ENCODE data around the gene ADARB1. TPM values are rescaled to one million over a fixed set of nuclear protein-coding genes. Genes with fewer than 3 reads are reported as not detected.

The ADARB1 gene
- total and polyA plus RNA-seq, 9 of the 15 experiments (the other 6 are each of a cell fraction or from before 2014, with no cell fraction given), result 6.7 to 16.0 (median 8.3) TPM

GRCh38 chr21:45086337-45086958 is 12.1 kb downstream of the ADARB1 start:
- no TSS peak for BruUV-seq (replicated peaks)
- ATAC-seq (no peak), DNase-seq (ENCODE audit: extremely low read depth in 1 of 4, low spot score in 3 of 4) (no peak), FAIRE-seq (no peak)
- ChIA-PET CTCF (ENCODE audit: low intra/inter-chr PET ratio) (no interaction called here), POLR2A (interaction anchor here (1.0 kb wide), 1 partner anchor 12 kb away, joined by 3 read pairs; no protein-coding TSS in a partner anchor)
- intact Hi-C loops (cut with micrococcal nuclease), result no loop called here
- 0 out of 3 replicates have a peak, but pooled peaks cover under 1% of the 10 kb centered on the region for H3K79me2 ChIP-seq (ENCODE audit: control insufficient read depth, insufficient read depth, low read length)
- no peaks in the 10 kb centered on the region for H3K36me3 ChIP-seq (ENCODE audit: control insufficient read depth, insufficient read depth, low read length)
- H3K9me1 ChIP-seq (ENCODE audit: control insufficient read depth, insufficient read depth, low read length), result peaks cover under 1% of the 10 kb centered on the region
- no peak overlapping the region for H3K4me3 ChIP-seq
- H4K20me1 ChIP-seq (replicated peaks; ENCODE audit: control insufficient read depth, insufficient read depth, low read length), result peaks cover 19% of the 10 kb centered on the region; the same call in 1 of the 2 replicates
- WGBS (ENCODE audit: insufficient coverage, low coverage, missing lambda C conversion rate), result 57% methylated on average over 15 of the region's 15 CpGs
- H3K27ac ChIP-seq (ENCODE audit: extremely low read depth, low read depth, low read length), result no peak overlapping the region
- H3K9ac ChIP-seq (ENCODE audit: insufficient read depth in 1 of 2, low read depth in 2 of 2, low read length in 2 of 2), result no peak overlapping the region
- H2AFZ ChIP-seq (ENCODE audit: low read depth, low read length), result no peak overlapping the region
- in situ Hi-C loops (cut with MboI), result no loop called here
- H3K4me2 ChIP-seq (ENCODE audit: insufficient read depth, low read length), result no peak overlapping the region
- H3K9me3 ChIP-seq (replicated peaks; ENCODE audit: control insufficient read depth, insufficient read depth, low read depth, low read length), result no peaks in the 10 kb centered on the region
- peaks cover 0 to 8% of the 10 kb centered on the region in 2 experiments; a peak in 3 of 5 replicates for H3K4me1 ChIP-seq (replicated peaks in 1 of 2; ENCODE audit: control insufficient read depth in 2 of 2, insufficient read depth in 2 of 2, low read length in 2 of 2)
- peaks cover 0 to 5% of the 10 kb centered on the region in 2 experiments; a peak in 2 of 5 replicates for H3K27me3 ChIP-seq (ENCODE audit: control insufficient read depth in 2 of 2, insufficient read depth in 2 of 2, low read length in 2 of 2)
- TF ChIP-seq ZNF695 (CRISPR knock-in tag; IDR thresholded peaks at IDR 0.05) (no peak), RAD51 (IDR thresholded peaks at IDR 0.05; ENCODE audit: borderline replicate concordance, low read depth) (peak; percentile 90), PRMT5 (CRISPR knock-in tag; IDR thresholded peaks at IDR 0.05) (no peak), TOE1 (IDR thresholded peaks at IDR 0.05; ENCODE audit: borderline replicate concordance) (peak; percentile 91), TOE1 (CRISPR knock-in tag; IDR thresholded peaks at IDR 0.05; ENCODE audit: borderline replicate concordance, low read depth) (no peak), CBFA2T2 (conservative IDR thresholded peaks at IDR 0.05) (peak; percentile 39), USF1 (CRISPR knock-in tag; IDR thresholded peaks at IDR 0.05) (peak; percentile 70), MNT (conservative IDR thresholded peaks at IDR 0.05) (no peak), BHLHE40 (IDR thresholded peaks at IDR 0.05; ENCODE audit: low read length) (peak; percentile 6; the same call in 1 of the 2 replicates), NFE2L1 (tag; IDR thresholded peaks at IDR 0.05; ENCODE audit: borderline replicate concordance, low read depth) (no peak)
- TF ChIP-seq, protein P1, sequence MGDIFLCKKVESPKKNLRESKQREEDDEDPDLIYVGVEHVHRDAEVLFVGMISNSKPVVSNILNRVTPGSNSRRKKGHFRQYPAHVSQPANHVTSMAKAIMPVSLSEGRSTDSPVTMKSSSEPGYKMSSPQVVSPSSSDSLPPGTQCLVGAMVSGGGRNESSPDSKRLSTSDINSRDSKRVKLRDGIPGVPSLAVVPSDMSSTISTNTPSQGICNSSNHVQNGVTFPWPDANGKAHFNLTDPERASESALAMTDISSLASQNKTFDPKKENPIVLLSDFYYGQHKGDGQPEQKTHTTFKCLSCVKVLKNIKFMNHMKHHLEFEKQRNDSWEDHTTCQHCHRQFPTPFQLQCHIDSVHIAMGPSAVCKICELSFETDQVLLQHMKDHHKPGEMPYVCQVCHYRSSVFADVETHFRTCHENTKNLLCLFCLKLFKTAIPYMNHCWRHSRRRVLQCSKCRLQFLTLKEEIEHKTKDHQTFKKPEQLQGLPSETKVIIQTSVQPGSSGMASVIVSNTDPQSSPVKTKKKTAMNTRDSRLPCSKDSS (IDR thresholded peaks at IDR 0.05; ENCODE audit: low read depth, partially characterized antibody), result no peak
- TF ChIP-seq, protein P2, sequence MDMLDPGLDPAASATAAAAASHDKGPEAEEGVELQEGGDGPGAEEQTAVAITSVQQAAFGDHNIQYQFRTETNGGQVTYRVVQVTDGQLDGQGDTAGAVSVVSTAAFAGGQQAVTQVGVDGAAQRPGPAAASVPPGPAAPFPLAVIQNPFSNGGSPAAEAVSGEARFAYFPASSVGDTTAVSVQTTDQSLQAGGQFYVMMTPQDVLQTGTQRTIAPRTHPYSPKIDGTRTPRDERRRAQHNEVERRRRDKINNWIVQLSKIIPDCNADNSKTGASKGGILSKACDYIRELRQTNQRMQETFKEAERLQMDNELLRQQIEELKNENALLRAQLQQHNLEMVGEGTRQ (CRISPR knock-in tag; IDR thresholded peaks at IDR 0.05), result peak; percentile 42; the same call in 1 of the 2 replicates
- TF ChIP-seq, protein P3, sequence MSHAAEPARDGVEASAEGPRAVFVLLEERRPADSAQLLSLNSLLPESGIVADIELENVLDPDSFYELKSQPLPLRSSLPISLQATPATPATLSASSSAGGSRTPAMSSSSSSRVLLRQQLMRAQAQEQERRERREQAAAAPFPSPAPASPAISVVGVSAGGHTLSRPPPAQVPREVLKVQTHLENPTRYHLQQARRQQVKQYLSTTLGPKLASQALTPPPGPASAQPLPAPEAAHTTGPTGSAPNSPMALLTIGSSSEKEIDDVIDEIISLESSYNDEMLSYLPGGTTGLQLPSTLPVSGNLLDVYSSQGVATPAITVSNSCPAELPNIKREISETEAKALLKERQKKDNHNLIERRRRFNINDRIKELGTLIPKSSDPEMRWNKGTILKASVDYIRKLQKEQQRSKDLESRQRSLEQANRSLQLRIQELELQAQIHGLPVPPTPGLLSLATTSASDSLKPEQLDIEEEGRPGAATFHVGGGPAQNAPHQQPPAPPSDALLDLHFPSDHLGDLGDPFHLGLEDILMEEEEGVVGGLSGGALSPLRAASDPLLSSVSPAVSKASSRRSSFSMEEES (CRISPR knock-in tag; IDR thresholded peaks at IDR 0.05), result peak; percentile 96

All from K562 (cell line).